Activated naive CD4-positive, alpha-beta T cell treated with anti-CD3 and anti-CD28 coated beads, Interleukin-2, amount 10 ng/mL, durations not matched to agents 7 days and 5 days (primary cell): ENCODE results near the gene GAB2.

ENCODE experiments used
- CTCF ChIA-PET: fragments of 350-600 bp; sonication (Branson Sonifier 250); formaldehyde crosslinking; loops from one replicate; lab custom pipeline; 2021; ENCODE audit warnings: antibody characterized with exemption; lab: Charles Lee
- DNase-seq: peaks from one replicate; pipeline ENCODE4 v3.0.0-alpha.2; 2020
- H3K27ac Mint-ChIP-seq: one replicate; pipeline ENCODE4 v1.8.0; 2021; ENCODE audit warnings: mild to moderate bottlenecking, moderate library complexity, mixed read lengths
- H3K27me3 Mint-ChIP-seq: one replicate; pipeline ENCODE4 v1.8.0; 2021; ENCODE audit warnings: mild to moderate bottlenecking, mixed read lengths
- H3K36me3 Mint-ChIP-seq: one replicate; pipeline ENCODE4 v1.8.0; 2021; ENCODE audit warnings: mixed read lengths
- H3K4me1 Mint-ChIP-seq: one replicate; pipeline ENCODE4 v1.8.0; 2021; ENCODE audit warnings: mixed read lengths
- H3K4me3 Mint-ChIP-seq: one replicate; pipeline ENCODE4 v1.8.0; 2021; ENCODE audit warnings: mild to moderate bottlenecking, moderate library complexity, mixed read lengths
- H3K9me3 Mint-ChIP-seq: one replicate; pipeline ENCODE4 v1.8.0; 2021; ENCODE audit warnings: mixed read lengths

GAB2 gene

GRCh38 chr11:78380615-78381051 lies 37.0 kb downstream of the GAB2 start:
- CTCF ChIA-PET = no interaction called here
- DNase-seq = no peak
- Mint-ChIP-seq H3K36me3 (peaks cover 30% of the 10 kb centered on the region), H3K4me3 (no peak overlapping the region), H3K27ac (no peak overlapping the region), H3K9me3 (peaks cover 29% of the 10 kb centered on the region), H3K27me3 (peaks cover 4% of the 10 kb centered on the region), H3K4me1 (peaks cover 13% of the 10 kb centered on the region)

DNA sequence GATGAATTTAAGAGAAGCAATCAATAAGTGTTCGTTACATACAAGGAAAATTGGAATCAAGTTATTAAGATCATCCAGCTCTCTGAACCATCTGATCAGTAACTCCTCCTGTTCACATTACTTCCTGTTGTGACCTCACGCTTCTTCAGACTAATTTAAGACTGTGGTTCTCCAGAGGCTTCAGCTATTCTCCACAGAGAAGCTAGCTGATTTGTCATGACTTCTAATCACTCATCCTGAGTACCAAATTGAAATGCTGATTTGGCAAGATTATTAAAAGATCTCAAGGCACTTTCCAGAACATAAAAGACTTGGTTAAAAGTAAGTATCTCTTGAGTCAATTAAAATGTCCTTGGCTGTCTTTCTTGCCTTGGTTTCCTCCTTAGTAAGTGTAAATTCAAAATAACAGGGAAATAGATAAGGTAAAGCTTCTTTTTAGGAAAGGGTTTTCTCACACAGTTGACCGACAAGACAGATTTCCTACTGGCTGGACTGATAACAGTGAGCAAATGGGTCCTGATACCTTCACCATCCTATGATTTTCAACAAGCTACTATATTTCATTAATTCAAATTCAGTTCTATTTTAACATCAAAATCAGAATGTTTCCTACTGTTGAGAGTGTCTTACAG lies 38.5 kb downstream of the GAB2 start:
- CTCF ChIA-PET = interaction anchor here (0.7 to 1.6 kb wide), 2 partner anchors 38 to 151 kb away, joined by 3 to 4 read pairs; partner anchors contain the start of gene GAB2
- Mint-ChIP-seq H3K27ac (no peak overlapping the region), H3K4me3 (no peak overlapping the region), H3K27me3 (no peaks in the 10 kb centered on the region), H3K9me3 (peaks cover 16% of the 10 kb centered on the region), H3K36me3 (peaks cover 17% of the 10 kb centered on the region), H3K4me1 (peaks cover 13% of the 10 kb centered on the region)
- DNase-seq = no peak

DNA sequence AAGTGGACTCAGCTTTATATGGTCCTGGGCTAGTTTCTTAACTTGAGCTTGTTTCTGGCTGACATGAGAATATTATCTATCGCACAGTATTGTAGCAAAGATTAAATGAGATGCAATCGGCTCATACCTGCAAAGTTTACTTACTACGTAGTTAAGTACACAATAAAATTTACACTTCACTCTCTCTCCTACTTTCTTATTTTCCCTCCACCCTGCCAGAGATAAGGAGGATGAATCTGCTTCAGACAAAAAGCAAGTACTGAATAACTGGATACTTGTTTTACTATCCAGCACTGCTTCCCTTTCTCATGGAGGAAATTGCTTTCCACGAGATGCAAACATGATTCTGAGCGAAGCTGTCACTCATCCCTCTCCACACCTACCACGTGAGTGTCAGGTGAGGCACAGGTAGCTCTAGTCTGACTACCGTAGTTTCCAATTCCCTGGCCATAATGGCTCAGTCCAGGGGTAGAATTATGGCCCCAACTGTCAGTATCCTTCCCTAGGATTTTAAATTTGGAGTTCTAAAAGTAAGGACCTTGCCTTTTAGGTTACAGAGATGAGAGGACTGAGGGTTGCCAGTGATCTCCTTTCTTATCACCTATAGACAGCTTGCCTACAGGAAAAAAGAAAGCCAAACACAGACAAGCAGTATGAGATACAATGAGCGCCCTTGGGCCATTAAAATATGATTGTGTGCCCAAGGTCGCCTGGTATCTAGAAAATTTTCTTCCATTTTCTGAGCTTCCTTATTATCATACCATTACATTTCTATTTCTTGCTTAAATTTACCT lies 39.8 kb downstream of the GAB2 start:
- Mint-ChIP-seq H3K9me3 (peaks cover 10% of the 10 kb centered on the region), H3K4me1 (peaks cover 13% of the 10 kb centered on the region), H3K27me3 (peaks cover 3% of the 10 kb centered on the region), H3K27ac (no peak overlapping the region), H3K4me3 (no peak overlapping the region), H3K36me3 (peaks cover 13% of the 10 kb centered on the region)
- CTCF ChIA-PET = no interaction called here
- DNase-seq = no peak

DNA sequence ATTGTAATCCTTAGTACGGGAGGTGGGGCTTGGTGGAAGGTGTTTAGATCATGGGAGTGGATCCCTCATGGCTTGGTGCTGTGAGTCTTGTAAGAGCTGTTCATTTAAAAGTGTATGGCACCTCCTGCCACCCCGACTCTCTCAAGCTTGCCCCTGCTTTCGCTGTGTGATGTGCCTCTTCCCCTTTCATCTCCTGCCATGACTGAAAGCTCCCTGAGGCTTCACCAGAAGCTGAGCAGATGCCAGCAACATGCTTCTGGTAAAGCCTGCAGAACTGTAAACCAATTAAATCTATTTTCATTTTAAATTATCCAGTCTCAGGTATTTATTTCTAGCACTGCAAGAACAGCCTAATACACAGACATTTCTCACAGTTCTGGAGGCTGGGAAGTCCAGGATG lies 40.8 kb downstream of the GAB2 start:
- peaks cover 5% of the 10 kb centered on the region for H3K27me3 Mint-ChIP-seq
- CTCF ChIA-PET = no interaction called here
- no peak for DNase-seq
- peaks cover 13% of the 10 kb centered on the region for H3K4me1 Mint-ChIP-seq
- no peak overlapping the region for H3K4me3 Mint-ChIP-seq
- H3K36me3 Mint-ChIP-seq = peaks cover 13% of the 10 kb centered on the region
- H3K9me3 Mint-ChIP-seq = peaks cover 10% of the 10 kb centered on the region
- H3K27ac Mint-ChIP-seq = no peak overlapping the region

DNA sequence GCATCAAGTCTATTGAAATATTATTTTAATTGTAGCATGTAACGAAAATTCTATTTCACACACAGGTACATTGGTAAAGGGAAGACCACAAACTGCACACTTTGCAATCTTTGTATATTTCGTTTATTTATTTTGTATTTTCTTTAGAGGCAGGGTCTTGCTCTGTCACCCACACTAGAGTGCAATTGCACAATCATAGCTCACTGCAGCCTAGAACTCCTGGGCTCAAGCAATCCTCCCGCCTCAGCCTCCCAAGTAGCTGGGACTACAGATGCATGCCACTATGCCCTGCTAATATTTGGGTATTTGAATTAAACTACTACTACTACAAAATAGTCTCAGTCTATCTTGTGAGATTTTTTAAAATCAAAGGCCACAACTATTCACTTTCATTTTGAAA lies 42.7 kb downstream of the GAB2 start:
- H3K9me3 Mint-ChIP-seq = peaks cover 10% of the 10 kb centered on the region
- peaks cover 10% of the 10 kb centered on the region for H3K27me3 Mint-ChIP-seq
- no peak overlapping the region for H3K4me3 Mint-ChIP-seq
- CTCF ChIA-PET = no interaction called here
- DNase-seq = no peak
- H3K27ac Mint-ChIP-seq = no peak overlapping the region
- H3K4me1 Mint-ChIP-seq = peaks cover 13% of the 10 kb centered on the region
- H3K36me3 Mint-ChIP-seq = peaks cover 11% of the 10 kb centered on the region

GRCh38 chr11:78373689-78374088 lies 43.9 kb downstream of the GAB2 start:
- Mint-ChIP-seq H3K4me3 (no peak overlapping the region), H3K9me3 (peaks cover 10% of the 10 kb centered on the region), H3K4me1 (peaks cover 2% of the 10 kb centered on the region), H3K27ac (no peak overlapping the region), H3K36me3 (peaks cover 10% of the 10 kb centered on the region), H3K27me3 (peaks cover 10% of the 10 kb centered on the region)
- CTCF ChIA-PET = no interaction called here
- no peak for DNase-seq

- Mint-ChIP-seq H3K4me1 (no peaks in the 10 kb centered on the region), H3K27me3 (peaks cover 10% of the 10 kb centered on the region), H3K4me3 (no peak overlapping the region), H3K36me3 (peaks cover 4% of the 10 kb centered on the region), H3K9me3 (peaks cover 4% of the 10 kb centered on the region), H3K27ac (no peak overlapping the region)
- no peak for DNase-seq
- CTCF ChIA-PET = no interaction called here
These were observed 45.4 kb downstream of the GAB2 start for GRCh38 chr11:78372114-78372768.

DNA sequence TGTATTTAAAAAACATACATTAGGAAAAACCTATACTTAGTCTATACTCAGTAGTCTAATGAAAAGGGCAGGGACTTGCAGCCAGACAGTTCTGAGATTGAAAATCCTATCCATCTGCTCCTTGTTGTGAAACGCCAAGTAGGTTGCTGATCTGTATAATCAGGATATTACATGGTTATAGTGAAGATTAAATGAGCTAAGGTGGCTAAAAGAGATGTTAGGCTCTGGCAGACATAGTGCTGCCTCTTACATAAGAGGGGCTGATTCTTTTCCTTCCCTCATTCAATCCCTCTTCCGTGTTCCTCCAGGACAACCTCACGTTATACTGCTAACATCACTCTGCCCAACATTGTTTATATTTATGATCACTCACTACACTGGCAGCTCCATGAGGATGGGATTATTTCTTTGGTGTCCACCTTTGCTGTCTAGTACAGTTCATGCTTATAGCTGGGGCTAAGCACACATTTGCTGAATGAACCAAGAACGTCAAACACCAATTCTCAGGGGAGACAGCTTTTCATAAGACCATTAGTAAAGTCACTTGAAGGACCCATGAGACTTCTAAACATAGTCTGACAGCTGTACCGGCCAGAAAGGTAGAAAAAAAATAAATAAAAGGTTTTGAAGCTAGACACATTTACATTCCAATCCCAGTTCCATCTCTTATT lies 46.3 kb downstream of the GAB2 start:
- peaks cover 2% of the 10 kb centered on the region for H3K36me3 Mint-ChIP-seq
- CTCF ChIA-PET = no interaction called here
- DNase-seq = no peak
- peaks cover 10% of the 10 kb centered on the region for H3K27me3 Mint-ChIP-seq
- H3K4me1 Mint-ChIP-seq = no peaks in the 10 kb centered on the region
- no peak overlapping the region for H3K27ac Mint-ChIP-seq
- H3K4me3 Mint-ChIP-seq = no peak overlapping the region
- no peaks in the 10 kb centered on the region for H3K9me3 Mint-ChIP-seq

DNA sequence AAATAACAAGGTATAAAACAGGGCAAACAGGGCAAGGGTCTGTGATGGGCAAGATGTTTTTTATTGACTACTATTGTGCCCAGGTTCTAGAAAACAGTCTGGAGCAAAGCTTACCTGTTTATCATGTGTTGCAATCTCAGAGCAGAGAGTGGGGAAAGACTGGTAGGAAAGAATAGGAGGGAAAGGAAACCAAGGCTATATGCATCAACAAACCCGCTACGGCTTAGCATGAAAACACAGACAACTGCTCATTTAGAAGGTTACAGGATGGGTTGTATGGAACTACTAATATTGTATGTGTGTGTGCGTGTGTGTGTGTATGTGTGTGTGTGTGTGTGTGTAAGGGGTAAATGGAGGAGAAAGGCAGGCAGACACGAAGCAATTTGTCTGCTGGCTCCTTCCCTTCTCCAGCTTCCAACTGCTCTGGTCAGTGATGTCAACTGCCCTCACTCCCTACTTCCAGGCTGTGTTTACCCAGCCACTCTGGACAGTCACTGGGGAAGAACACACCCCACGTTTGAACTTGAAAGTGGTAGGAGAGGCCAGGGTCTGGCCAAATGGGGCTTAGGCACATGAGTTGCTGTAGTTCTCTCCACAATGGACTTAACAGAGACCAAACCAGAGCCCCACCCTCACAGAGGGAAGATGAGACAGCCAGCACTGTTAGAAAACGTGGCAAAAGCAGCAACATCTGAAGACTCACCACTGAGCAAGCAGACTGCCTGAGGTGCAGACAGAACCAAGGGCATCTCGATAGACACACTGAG lies 47.0 kb downstream of the GAB2 start:
- no peaks in the 10 kb centered on the region for H3K4me1 Mint-ChIP-seq
- H3K27ac Mint-ChIP-seq = no peak overlapping the region
- DNase-seq = no peak
- CTCF ChIA-PET = no interaction called here
- H3K4me3 Mint-ChIP-seq = no peak overlapping the region
- no peaks in the 10 kb centered on the region for H3K9me3 Mint-ChIP-seq
- peaks cover 10% of the 10 kb centered on the region for H3K27me3 Mint-ChIP-seq
- peaks cover 2% of the 10 kb centered on the region for H3K36me3 Mint-ChIP-seq

GRCh38 chr11:78365381-78365792 lies 52.2 kb downstream of the GAB2 start:
- peaks cover 2% of the 10 kb centered on the region for H3K36me3 Mint-ChIP-seq
- H3K27me3 Mint-ChIP-seq = no peaks in the 10 kb centered on the region
- no peak overlapping the region for H3K4me3 Mint-ChIP-seq
- H3K27ac Mint-ChIP-seq = no peak overlapping the region
- no peak for DNase-seq
- no peaks in the 10 kb centered on the region for H3K9me3 Mint-ChIP-seq
- H3K4me1 Mint-ChIP-seq = no peaks in the 10 kb centered on the region
- CTCF ChIA-PET = no interaction called here

- Mint-ChIP-seq H3K36me3 (peaks cover under 1% of the 10 kb centered on the region), H3K27ac (no peak overlapping the region), H3K27me3 (peaks cover 6% of the 10 kb centered on the region), H3K9me3 (no peaks in the 10 kb centered on the region), H3K4me3 (no peak overlapping the region), H3K4me1 (no peaks in the 10 kb centered on the region)
- CTCF ChIA-PET = no interaction called here
- no peak for DNase-seq
These were observed 53.4 kb downstream of the GAB2 start for GRCh38 chr11:78364128-78364751.

- CTCF ChIA-PET = no interaction called here
- no peaks in the 10 kb centered on the region for H3K9me3 Mint-ChIP-seq
- no peaks in the 10 kb centered on the region for H3K36me3 Mint-ChIP-seq
- H3K4me3 Mint-ChIP-seq = no peak overlapping the region
- H3K4me1 Mint-ChIP-seq = no peaks in the 10 kb centered on the region
- H3K27me3 Mint-ChIP-seq = peaks cover 6% of the 10 kb centered on the region
- DNase-seq = no peak
- H3K27ac Mint-ChIP-seq = no peak overlapping the region
These were observed 54.5 kb downstream of the GAB2 start for GRCh38 chr11:78363024-78363619.

- H3K27ac Mint-ChIP-seq = no peak overlapping the region
- H3K9me3 Mint-ChIP-seq = peaks cover 8% of the 10 kb centered on the region
- no peak overlapping the region for H3K4me3 Mint-ChIP-seq
- peaks cover 3% of the 10 kb centered on the region for H3K4me1 Mint-ChIP-seq
- peaks cover 6% of the 10 kb centered on the region for H3K27me3 Mint-ChIP-seq
- H3K36me3 Mint-ChIP-seq = peaks cover 9% of the 10 kb centered on the region
- no peak for DNase-seq
- CTCF ChIA-PET = no interaction called here
These were observed 56.4 kb downstream of the GAB2 start for GRCh38 chr11:78361228-78361627.
